Heart left ventricle (tissue), 13 donors: ENCODE results near the gene SNX18.

Experiments
- POLR2A ChIP-seq, 2 donors: fragments of 450-650 bp; IDR thresholded peaks; one replicate each; pipeline ENCODE4 v1.6.1; 2017; ENCODE audit warnings: antibody characterized with exemption in 2 of 2, mild to moderate bottlenecking in 2 of 2, moderate library complexity in 2 of 2
- TF ChIP-seq, protein P1 (sequence below), 12 donors: fragments of 200-600 bp; sonication (generic) in 4 of 12; IDR thresholded peaks; one replicate each; pipeline versions ENCODE4 v1.5.0 to v1.8.0; 2018 to 2022; ENCODE audit warnings: antibody characterized with exemption in 12 of 12, mild to moderate bottlenecking in 5 of 12
- donor health status: ischemic (EF 13 %, LVEDD 7.1; RV severe dilation, severe dysfunction).
- donor health status: DM: no; HTN: yes; CAD: no.
- donor health status: DM: no; HTN: no; CAD: no.
- donor health status: ischemic (EF 25% LVEDD 6.9; RV normal size, moderate dysfunction).
- donor health status: ischemic (EF 25% LVEDD 5.7; RV mildly dilated, moderate dysfunction).
- donor health status: ischemic (EF 35%, LVEDD 5.7; RV mildly dilated, moderate dysfunction).
- donor health status: nonischemic (EF 11% LVEDD 7.7; RV severe dilation, severe dysfunction).
- donor health status: DM: yes; HTN: yes; CAD: no.
- donor health status: PGD.
- donor health status: ischemic (EF 29% LVEDD 5.4; RV normal size, mild dysfunction).
- donor health status: nonischemic (EF 23%, LVEDD 6.1; RV moderate dilation, normal function).

DNA sequence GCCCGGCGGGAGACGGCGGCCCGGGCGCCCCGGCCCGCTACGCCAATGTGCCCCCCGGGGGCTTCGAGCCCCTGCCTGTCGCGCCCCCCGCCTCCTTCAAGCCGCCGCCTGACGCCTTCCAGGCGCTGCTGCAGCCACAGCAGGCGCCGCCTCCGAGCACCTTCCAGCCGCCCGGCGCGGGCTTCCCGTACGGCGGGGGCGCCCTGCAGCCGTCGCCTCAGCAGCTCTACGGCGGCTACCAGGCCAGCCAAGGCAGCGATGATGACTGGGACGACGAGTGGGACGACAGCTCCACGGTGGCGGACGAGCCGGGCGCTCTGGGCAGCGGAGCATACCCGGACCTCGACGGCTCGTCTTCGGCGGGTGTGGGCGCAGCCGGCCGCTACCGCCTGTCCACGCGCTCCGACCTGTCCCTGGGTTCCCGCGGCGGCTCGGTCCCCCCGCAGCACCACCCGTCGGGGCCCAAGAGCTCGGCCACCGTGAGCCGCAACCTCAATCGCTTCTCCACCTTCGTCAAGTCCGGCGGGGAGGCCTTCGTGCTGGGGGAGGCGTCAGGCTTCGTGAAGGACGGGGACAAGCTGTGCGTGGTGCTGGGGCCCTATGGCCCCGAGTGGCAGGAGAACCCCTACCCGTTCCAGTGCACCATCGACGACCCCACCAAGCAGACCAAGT lies 723 bp downstream of the SNX18 start:
- TF ChIP-seq, protein P1, sequence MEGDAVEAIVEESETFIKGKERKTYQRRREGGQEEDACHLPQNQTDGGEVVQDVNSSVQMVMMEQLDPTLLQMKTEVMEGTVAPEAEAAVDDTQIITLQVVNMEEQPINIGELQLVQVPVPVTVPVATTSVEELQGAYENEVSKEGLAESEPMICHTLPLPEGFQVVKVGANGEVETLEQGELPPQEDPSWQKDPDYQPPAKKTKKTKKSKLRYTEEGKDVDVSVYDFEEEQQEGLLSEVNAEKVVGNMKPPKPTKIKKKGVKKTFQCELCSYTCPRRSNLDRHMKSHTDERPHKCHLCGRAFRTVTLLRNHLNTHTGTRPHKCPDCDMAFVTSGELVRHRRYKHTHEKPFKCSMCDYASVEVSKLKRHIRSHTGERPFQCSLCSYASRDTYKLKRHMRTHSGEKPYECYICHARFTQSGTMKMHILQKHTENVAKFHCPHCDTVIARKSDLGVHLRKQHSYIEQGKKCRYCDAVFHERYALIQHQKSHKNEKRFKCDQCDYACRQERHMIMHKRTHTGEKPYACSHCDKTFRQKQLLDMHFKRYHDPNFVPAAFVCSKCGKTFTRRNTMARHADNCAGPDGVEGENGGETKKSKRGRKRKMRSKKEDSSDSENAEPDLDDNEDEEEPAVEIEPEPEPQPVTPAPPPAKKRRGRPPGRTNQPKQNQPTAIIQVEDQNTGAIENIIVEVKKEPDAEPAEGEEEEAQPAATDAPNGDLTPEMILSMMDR (IDR thresholded peaks at IDR 0.05) = no peak
- no peak for TF ChIP-seq POLR2A (IDR thresholded peaks at IDR 0.05)
